Measurements from ENCODE around the gene SLC9A3.

SLC9A3 gene

GRCh38 chr5:546376-546908 lies 22.2 kb upstream of the SLC9A3 start:
- TF ChIP-seq CTCF (IDR thresholded peaks at IDR 0.05) (no peak), ZFX (IDR thresholded peaks at IDR 0.05; ENCODE audit: borderline replicate concordance) (no peak)
- no peak overlapping the region for H3K27ac ChIP-seq

- no peak overlapping the region for H3K27ac ChIP-seq
- TF ChIP-seq CTCF (IDR thresholded peaks at IDR 0.05) (no peak), ZFX (IDR thresholded peaks at IDR 0.05; ENCODE audit: borderline replicate concordance) (no peak)
Observed at GRCh38 chr5:545641-546375, 21.6 kb upstream of the SLC9A3 start.

- no peak overlapping the region for H3K27ac ChIP-seq
- no peak for TF ChIP-seq CTCF (IDR thresholded peaks at IDR 0.05)
- TF ChIP-seq ZFX (IDR thresholded peaks at IDR 0.05; ENCODE audit: borderline replicate concordance), result no peak
Observed at GRCh38 chr5:544675-545355, 20.6 kb upstream of the SLC9A3 start.

- H3K27ac ChIP-seq, result no peak overlapping the region
- TF ChIP-seq ZFX (IDR thresholded peaks at IDR 0.05; ENCODE audit: borderline replicate concordance), result no peak
- TF ChIP-seq CTCF (IDR thresholded peaks at IDR 0.05), result no peak
Observed at GRCh38 chr5:543755-544674, 19.8 kb upstream of the SLC9A3 start.

GRCh38 chr5:543351-543750 lies 19.1 kb upstream of the SLC9A3 start:
- TF ChIP-seq CTCF (IDR thresholded peaks at IDR 0.05) (no peak), ZFX (IDR thresholded peaks at IDR 0.05; ENCODE audit: borderline replicate concordance) (no peak)
- no peak overlapping the region for H3K27ac ChIP-seq

GRCh38 chr5:542319-543311 lies 18.4 kb upstream of the SLC9A3 start:
- H3K27ac ChIP-seq, result no peak overlapping the region
- TF ChIP-seq CTCF (IDR thresholded peaks at IDR 0.05) (no peak), ZFX (IDR thresholded peaks at IDR 0.05; ENCODE audit: borderline replicate concordance) (no peak)

Measured in 22Rv1 (cell line).